ENCODE measurements around the gene RIC8B. TPM values are rescaled to one million over a fixed set of nuclear protein-coding genes. Genes with fewer than 3 reads are reported as not detected.
"Not testable (repeated sequence)": the region's sequence is repeated elsewhere in the genome, so short reads cannot be mapped to it uniquely, and the experiment has no call there.

RIC8B gene, protein sequence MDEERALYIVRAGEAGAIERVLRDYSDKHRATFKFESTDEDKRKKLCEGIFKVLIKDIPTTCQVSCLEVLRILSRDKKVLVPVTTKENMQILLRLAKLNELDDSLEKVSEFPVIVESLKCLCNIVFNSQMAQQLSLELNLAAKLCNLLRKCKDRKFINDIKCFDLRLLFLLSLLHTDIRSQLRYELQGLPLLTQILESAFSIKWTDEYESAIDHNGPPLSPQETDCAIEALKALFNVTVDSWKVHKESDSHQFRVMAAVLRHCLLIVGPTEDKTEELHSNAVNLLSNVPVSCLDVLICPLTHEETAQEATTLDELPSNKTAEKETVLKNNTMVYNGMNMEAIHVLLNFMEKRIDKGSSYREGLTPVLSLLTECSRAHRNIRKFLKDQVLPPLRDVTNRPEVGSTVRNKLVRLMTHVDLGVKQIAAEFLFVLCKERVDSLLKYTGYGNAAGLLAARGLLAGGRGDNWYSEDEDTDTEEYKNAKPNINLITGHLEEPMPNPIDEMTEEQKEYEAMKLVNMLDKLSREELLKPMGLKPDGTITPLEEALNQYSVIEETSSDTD
- 10 to 100 TPM; 14.5 TPM for total RNA-seq
- 10 to 100 TPM; 22.7 to 28.0 (median 23.4) TPM for polyA plus RNA-seq (ENCODE audit: insufficient read length in 6 of 6)
- long read RNA-seq, donor 1, partial matches to known transcripts: 5 of 6 reads
- long read RNA-seq, donor 1, other reads (novel, unspliced or antisense): 0 of 6 reads
- long read RNA-seq, donor 2, partial matches to known transcripts: 12 of 14 reads
- long read RNA-seq, donor 2, other reads (novel, unspliced or antisense): 0 of 14 reads
- long read RNA-seq, donor 3, partial matches to known transcripts: 0 of 1 reads
- long read RNA-seq, donor 3, other reads (novel, unspliced or antisense): 0 of 1 reads
- long read RNA-seq, donor 4, partial matches to known transcripts: 2 of 2 reads
- long read RNA-seq, donor 4, other reads (novel, unspliced or antisense): 0 of 2 reads
- long read RNA-seq, donor 5, partial matches to known transcripts: 0 of 5 reads
- long read RNA-seq, donor 5, other reads (novel, unspliced or antisense): 0 of 5 reads
- long read RNA-seq, donor 6, partial matches to known transcripts: 0 of 3 reads
- long read RNA-seq, donor 6, other reads (novel, unspliced or antisense): 0 of 3 reads
- long read RNA-seq, donor 7, full-length matches to known transcripts: 6 of 6 reads
- long read RNA-seq, donor 7, partial matches to known transcripts: 0 of 6 reads
- long read RNA-seq, donor 7, other reads (novel, unspliced or antisense): 0 of 6 reads
- long read RNA-seq, donor 8, partial matches to known transcripts: 0 of 1 reads
- long read RNA-seq, donor 8, other reads (novel, unspliced or antisense): 0 of 1 reads
- long read RNA-seq, donor 9: 0 reads
- long read RNA-seq, donor 10, partial matches to known transcripts: 3 of 3 reads
- long read RNA-seq, donor 10, other reads (novel, unspliced or antisense): 0 of 3 reads
- long read RNA-seq, donor 11, partial matches to known transcripts: 0 of 1 reads
- long read RNA-seq, donor 11, other reads (novel, unspliced or antisense): 0 of 1 reads
- long read RNA-seq, donor 12, partial matches to known transcripts: 0 of 1 reads
- long read RNA-seq, donor 12, other reads (novel, unspliced or antisense): 0 of 1 reads

DNA sequence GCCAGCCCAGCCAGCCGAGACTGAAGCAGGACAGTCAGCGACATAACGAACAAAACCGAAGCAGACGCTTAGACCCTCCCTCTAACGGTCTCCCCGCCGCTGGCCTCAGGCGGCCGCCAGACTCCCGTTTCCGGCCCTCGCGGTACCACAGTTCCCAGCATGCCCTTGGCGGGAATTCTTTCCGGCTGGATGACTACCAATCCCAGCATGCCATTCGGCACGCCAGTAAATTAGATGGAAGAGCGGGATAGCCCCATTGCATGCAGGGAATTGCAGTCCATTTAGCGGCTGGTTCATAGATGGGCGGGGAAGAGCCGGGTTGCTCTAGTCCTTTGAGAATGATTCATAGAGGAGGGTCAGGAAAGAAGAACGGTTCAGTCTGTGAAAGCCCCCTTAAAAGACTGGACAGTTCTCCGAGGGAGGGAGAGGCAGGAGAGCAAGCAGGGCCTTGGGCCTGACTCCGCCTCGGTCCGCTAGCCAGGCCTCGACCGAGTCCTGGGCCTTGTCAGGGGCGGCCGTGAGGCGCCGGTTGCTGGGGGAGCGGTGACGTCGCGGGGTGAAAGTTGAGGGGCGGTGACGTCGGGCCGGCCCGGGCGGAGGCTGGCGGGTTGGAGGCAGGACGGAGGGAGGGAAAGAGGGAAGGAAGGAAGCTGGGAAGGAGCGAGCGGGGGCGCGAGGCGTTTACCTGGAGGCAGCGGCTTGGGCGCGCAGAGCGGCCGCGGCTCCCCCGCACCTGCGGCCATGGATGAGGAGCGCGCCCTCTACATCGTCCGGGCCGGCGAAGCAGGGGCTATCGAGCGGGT is at the start of gene RIC8B:
RIC8B (plus strand) TSS at position 678 of the 803 bp plus-strand sequence; CDS start at position 742, 64 bp downstream.
- intact Hi-C loops (cut with DNase I): no loop called here
- H3K27me3 ChIP-seq: peaks cover 0 to 5% of the 10 kb centered on the region in 2 donors
- no peaks in the 10 kb centered on the region for H3K9me3 ChIP-seq
- peaks cover 8 to 23% of the 10 kb centered on the region in 2 donors for H3K4me1 ChIP-seq
- H3K4me3 ChIP-seq: peak within 1 kb of the TSS; percentile 74 to 90
- H3K36me3 ChIP-seq: no peaks in the 10 kb centered on the region
- ATAC-seq (peak; percentile 97), DNase-seq (peak; percentile 96 to 99 (median 98))
- peak within 1 kb of the TSS; percentile 95 for H3K27ac ChIP-seq
- TF ChIP-seq CTCF (IDR thresholded peaks at IDR 0.05): no peak

DNA sequence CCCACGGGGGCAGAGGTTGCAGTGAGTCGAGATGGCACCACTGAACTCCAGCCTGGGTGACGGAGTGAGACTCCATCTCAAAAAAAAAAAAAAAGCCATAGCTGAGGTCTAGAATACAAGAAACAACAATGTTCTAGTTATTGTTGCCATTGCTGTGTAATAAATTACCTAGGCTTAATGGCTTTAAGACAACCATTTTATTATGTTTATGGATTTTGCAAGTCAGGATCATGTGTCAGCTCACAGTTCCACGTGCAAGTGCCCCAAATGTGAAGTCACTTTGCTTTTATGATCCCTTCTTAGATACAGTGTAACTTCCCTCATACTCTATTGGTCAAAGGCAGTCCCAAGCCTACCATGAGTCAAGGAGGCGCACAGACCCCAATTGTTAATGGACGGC is 49.5 kb upstream of the RIC8B start:
- no peak for ATAC-seq
- H3K4me1 ChIP-seq: no peaks in the 10 kb centered on the region

DNA sequence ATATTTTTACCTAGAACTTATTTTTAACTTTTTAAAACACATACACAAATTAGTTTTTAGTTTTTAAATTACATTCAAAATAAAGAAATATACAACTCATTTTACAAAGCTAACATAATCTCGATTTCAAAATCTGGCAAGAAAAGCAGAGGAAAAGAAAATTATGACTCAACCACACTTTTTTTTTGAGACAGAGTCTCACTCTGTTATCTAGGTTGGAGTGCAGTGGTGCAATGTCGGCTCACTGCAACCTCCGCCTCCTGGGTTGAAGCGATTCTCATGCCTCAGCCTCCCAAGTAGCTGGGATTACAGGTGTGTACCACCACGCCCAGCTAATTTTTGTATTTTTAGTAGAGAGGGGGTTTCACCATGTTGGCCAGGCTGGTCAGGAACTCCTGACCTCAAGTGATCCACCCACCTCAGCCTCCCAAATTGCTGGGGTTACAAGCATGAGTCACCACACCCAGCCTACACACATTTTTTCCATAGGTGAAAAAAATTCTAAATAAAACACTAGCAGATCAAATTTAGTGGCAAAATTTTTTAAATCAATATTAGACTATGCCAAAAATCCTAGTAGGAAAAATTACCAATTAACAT is 47.8 kb upstream of the RIC8B start:
- H3K4me3 ChIP-seq; intact Hi-C loops (cut with DNase I); ATAC-seq; H3K4me1 ChIP-seq; H3K27me3 ChIP-seq; H3K27ac ChIP-seq; DNase-seq; H3K9me3 ChIP-seq; H3K36me3 ChIP-seq: not testable (repeated sequence)

More for the DNA sequence above, 49.5 kb upstream of the RIC8B start:
- H3K27ac ChIP-seq: no peak overlapping the region
- no peak overlapping the region for H3K4me3 ChIP-seq
- intact Hi-C loops (cut with DNase I): no loop called here
- DNase-seq: no peak
- TF ChIP-seq CTCF (IDR thresholded peaks at IDR 0.05): no peak
- no peaks in the 10 kb centered on the region for H3K9me3 ChIP-seq
- no peaks in the 10 kb centered on the region for H3K27me3 ChIP-seq
- H3K36me3 ChIP-seq: no peaks in the 10 kb centered on the region

GRCh38 chr12:106729611-106730010 is 44.9 kb upstream of the RIC8B start:
- DNase-seq (no peak), ATAC-seq (no peak)
- no peaks in the 10 kb centered on the region for H3K9me3 ChIP-seq
- no peak overlapping the region for H3K27ac ChIP-seq
- no peaks in the 10 kb centered on the region for H3K4me1 ChIP-seq
- H3K27me3 ChIP-seq: no peaks in the 10 kb centered on the region
- no peak overlapping the region for H3K4me3 ChIP-seq
- intact Hi-C loops (cut with DNase I): no loop called here
- no peak for TF ChIP-seq CTCF (IDR thresholded peaks at IDR 0.05)
- H3K36me3 ChIP-seq: no peaks in the 10 kb centered on the region
